Kasumi-1 (cell line): ENCODE measurements around the gene FKBP5.

Experiments
- DNase-seq, 2 experiments: peaks; one replicate each; lab custom pipeline; 2025; lab: John Stamatoyannopoulos, UW

FKBP5 gene

GRCh38 chr6:35663447-35664235 is 25.1 kb downstream of the FKBP5 start:
- DNase-seq = no peak

GRCh38 chr6:35662999-35663398 is 25.7 kb downstream of the FKBP5 start:
- DNase-seq = no peak

GRCh38 chr6:35654883-35655282 is 33.8 kb downstream of the FKBP5 start:
- DNase-seq = no peak

GRCh38 chr6:35651244-35651643 is 37.5 kb downstream of the FKBP5 start:
- DNase-seq = no peak

GRCh38 chr6:35650015-35650414 is 38.7 kb downstream of the FKBP5 start:
- DNase-seq = no peak

- no peak for DNase-seq
These were observed 40.5 kb downstream of the FKBP5 start for GRCh38 chr6:35648203-35648602.

- no peak for DNase-seq
These were observed 41.3 kb downstream of the FKBP5 start for GRCh38 chr6:35647400-35647799.

GRCh38 chr6:35643162-35643535 is 45.6 kb downstream of the FKBP5 start:
- no peak for DNase-seq

- no peak for DNase-seq
These were observed 46.1 kb downstream of the FKBP5 start for GRCh38 chr6:35642471-35643161.

GRCh38 chr6:35640017-35640664 is 48.6 kb downstream of the FKBP5 start:
- DNase-seq = no peak

GRCh38 chr6:35638679-35639078 is 50.0 kb downstream of the FKBP5 start:
- no peak for DNase-seq

- DNase-seq = no peak
These were observed 50.8 kb downstream of the FKBP5 start for GRCh38 chr6:35637911-35638310.

- no peak for DNase-seq
These were observed 52.8 kb downstream of the FKBP5 start for GRCh38 chr6:35635601-35636597.

- no peak for DNase-seq
These were observed 54.4 kb downstream of the FKBP5 start for GRCh38 chr6:35634316-35634715.

GRCh38 chr6:35633579-35634089 is 55.1 kb downstream of the FKBP5 start:
- no peak for DNase-seq

- DNase-seq = no peak
These were observed 58.8 kb downstream of the FKBP5 start for GRCh38 chr6:35629876-35630378.

GRCh38 chr6:35626401-35626800 is 62.3 kb downstream of the FKBP5 start:
- no peak for DNase-seq

GRCh38 chr6:35624341-35625070 is 64.2 kb downstream of the FKBP5 start:
- DNase-seq = peak; percentile 11 to 34

- no peak for DNase-seq
These were observed 66.4 kb downstream of the FKBP5 start for GRCh38 chr6:35622283-35622682.

GRCh38 chr6:35620706-35621105 is 68.0 kb downstream of the FKBP5 start:
- no peak for DNase-seq

GRCh38 chr6:35613762-35614161 is 75.0 kb downstream of the FKBP5 start:
- no peak for DNase-seq
